Nephron (organoid): ENCODE data around the gene ABTB2.
A peak's percentile ranks its signal among the peaks of the same experiment; 100 is the strongest.
"Not testable (repeated sequence)": the region's sequence is repeated elsewhere in the genome, so short reads cannot be mapped to it uniquely, and the experiment has no call there.

Experiments used
- H3K27ac Mint-ChIP-seq, 3 experiments: 2 replicates each; pipeline ENCODE4 v1.8.0; 2020; ENCODE audit warnings: mixed read lengths in 3 of 3, mild to moderate bottlenecking in 2 of 3, moderate library complexity in 1 of 3
- H3K27me3 Mint-ChIP-seq: 2 replicates; pipeline ENCODE4 v1.8.0; 2021; ENCODE audit warnings: low read depth, mild to moderate bottlenecking, moderate library complexity, mixed read lengths
- H3K36me3 Mint-ChIP-seq: 2 replicates; pipeline ENCODE4 v1.8.0; 2020; ENCODE audit warnings: low read depth, mixed read lengths
- H3K4me1 Mint-ChIP-seq: 2 replicates; pipeline ENCODE4 v1.8.0; 2020; ENCODE audit warnings: mixed read lengths
- H3K4me3 Mint-ChIP-seq, 3 experiments: 2 replicates each; pipeline ENCODE4 v1.8.0; 2020; ENCODE audit warnings: mild to moderate bottlenecking in 3 of 3, mixed read lengths in 3 of 3, moderate library complexity in 2 of 3
- H3K9me3 Mint-ChIP-seq: 2 replicates; pipeline ENCODE4 v1.8.0; 2020; ENCODE audit warnings: mixed read lengths
- CTCF ChIP-seq, 3 experiments: fragments of 200-600 bp; sonication (generic); IDR thresholded peaks; one replicate each; pipeline ENCODE4 v1.5.0; 2021; ENCODE audit warnings: antibody characterized with exemption in 3 of 3; ENCODE audit not compliant: unreplicated experiment in 3 of 3

ABTB2 gene

DNA sequence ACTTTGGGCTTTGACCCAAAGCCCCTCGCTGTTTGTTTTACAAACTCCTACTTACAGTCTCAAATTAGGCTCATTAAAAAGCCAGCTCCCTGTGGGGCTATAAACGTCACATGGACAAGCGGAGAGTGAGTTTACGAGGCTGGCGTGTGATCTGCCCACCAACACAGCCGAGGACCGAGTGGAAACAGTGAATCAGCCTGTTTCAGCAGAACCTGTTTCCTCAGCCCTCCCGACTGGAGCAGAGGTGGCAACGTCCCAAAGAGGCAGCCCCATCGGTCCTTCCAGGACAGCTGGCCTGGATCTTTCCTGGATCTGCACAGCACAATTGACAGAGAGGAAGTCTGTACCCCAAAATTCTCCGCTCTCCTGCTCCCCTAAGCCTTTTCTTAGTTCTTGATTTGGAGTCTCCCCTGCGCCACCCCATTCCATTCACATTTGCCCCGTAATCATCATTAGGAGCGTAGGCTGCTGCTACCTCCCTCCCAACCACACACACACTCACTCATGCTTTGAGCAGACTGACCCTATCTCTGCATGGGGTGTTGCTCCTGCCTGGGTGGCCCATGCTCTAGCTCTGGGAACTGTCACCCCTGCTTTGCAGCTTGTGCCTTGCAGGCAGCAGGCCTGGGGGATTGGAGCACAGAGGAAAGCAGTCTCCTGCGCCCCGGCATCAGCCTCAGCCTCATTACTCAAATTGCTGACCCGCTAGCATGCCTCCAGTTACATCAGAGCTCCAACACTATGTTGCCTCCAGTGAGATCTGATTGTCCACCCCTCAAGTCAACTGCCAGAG, 134.6 kb downstream of the ABTB2 start:
- Mint-ChIP-seq H3K4me1 (peaks cover 25% of the 10 kb centered on the region), H3K4me3 (peak overlapping the region in 2 of 3 experiments; percentile 1 to 2), H3K9me3 (no peaks in the 10 kb centered on the region), H3K27ac (peak overlapping the region; percentile 31 to 77 (median 57)), H3K36me3 (no peaks in the 10 kb centered on the region), H3K27me3 (peaks cover 36% of the 10 kb centered on the region)
- TF ChIP-seq CTCF (IDR thresholded peaks at IDR 0.05; ENCODE audit: unreplicated experiment in 3 of 3) = no peak

DNA sequence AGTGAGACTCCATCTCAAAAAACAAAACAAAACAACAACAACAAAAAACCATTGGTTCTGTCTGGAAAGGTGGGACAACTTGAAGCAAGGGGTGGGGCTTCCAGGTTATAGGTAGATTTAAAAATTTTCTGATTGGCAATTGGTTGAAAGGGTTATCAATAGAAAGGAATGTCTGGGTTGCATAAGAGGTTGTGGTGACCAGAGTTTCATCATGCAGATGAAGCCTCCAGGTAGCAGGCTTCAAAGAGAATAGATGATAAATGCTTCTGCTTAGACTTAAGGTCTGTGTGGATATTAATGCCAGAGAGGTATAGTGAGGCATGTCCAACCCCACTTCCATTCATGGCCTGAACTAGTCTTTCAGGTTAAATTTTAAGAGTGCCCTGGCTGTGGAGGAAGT, 135.8 kb downstream of the ABTB2 start:
- H3K4me1 Mint-ChIP-seq = peaks cover 25% of the 10 kb centered on the region
- no peaks in the 10 kb centered on the region for H3K9me3 Mint-ChIP-seq
- H3K36me3 Mint-ChIP-seq = no peaks in the 10 kb centered on the region
- no peak overlapping the region for H3K27ac Mint-ChIP-seq
- H3K27me3 Mint-ChIP-seq = peaks cover 33% of the 10 kb centered on the region
- no peak for TF ChIP-seq CTCF (IDR thresholded peaks at IDR 0.05; ENCODE audit: unreplicated experiment in 3 of 3)
- no peak overlapping the region for H3K4me3 Mint-ChIP-seq

DNA sequence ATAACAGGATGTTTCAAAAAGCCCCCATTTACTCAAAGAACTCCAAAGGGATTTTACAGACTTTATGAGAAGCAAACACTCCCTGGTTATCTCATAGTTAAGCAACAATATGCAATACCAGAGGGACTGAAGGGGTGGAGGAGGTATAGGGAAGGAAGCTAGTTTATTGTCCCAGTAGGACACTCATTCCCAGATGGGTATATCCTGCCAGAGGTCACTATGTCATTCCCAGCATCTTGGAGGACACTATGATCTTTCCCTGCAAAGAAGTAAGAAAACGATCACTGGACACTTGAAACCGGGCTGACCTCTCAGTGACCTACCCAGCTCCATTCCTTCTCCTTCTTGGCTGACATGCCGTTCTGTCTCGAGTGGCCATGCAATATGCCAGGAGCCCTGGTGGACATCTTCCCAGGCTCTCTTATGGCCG, 137.9 kb downstream of the ABTB2 start:
- TF ChIP-seq CTCF (IDR thresholded peaks at IDR 0.05; ENCODE audit: unreplicated experiment in 3 of 3) = no peak
- H3K4me3 Mint-ChIP-seq = no peak overlapping the region
- H3K9me3 Mint-ChIP-seq = no peaks in the 10 kb centered on the region
- H3K36me3 Mint-ChIP-seq = no peaks in the 10 kb centered on the region
- H3K27me3 Mint-ChIP-seq = peaks cover 29% of the 10 kb centered on the region
- H3K27ac Mint-ChIP-seq = no peak overlapping the region
- H3K4me1 Mint-ChIP-seq = peaks cover 28% of the 10 kb centered on the region

DNA sequence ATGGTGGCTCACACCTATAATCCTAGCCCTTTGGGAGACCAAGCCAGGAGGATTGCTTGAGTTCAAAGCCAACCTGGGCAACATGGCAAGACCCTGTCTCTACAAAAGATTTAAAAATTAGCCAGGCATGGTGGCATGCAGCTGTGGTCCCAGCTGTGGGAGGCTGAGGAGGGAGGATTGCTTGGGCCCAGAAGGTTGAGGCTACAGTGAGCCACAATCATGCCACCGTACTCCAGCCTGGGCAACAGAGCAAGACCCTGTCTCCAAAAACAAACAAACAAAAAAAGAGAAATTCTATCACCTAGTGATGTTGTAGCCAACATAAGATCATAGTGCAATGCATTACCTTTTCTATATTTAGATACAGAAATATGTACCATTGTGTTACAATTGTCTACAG, 138.5 kb downstream of the ABTB2 start:
- no peak overlapping the region for H3K4me3 Mint-ChIP-seq
- TF ChIP-seq CTCF (IDR thresholded peaks at IDR 0.05; ENCODE audit: unreplicated experiment in 3 of 3) = no peak
- H3K4me1 Mint-ChIP-seq = peaks cover 26% of the 10 kb centered on the region
- no peaks in the 10 kb centered on the region for H3K36me3 Mint-ChIP-seq
- no peaks in the 10 kb centered on the region for H3K9me3 Mint-ChIP-seq
- H3K27ac Mint-ChIP-seq = no peak overlapping the region
- peaks cover 29% of the 10 kb centered on the region for H3K27me3 Mint-ChIP-seq

DNA sequence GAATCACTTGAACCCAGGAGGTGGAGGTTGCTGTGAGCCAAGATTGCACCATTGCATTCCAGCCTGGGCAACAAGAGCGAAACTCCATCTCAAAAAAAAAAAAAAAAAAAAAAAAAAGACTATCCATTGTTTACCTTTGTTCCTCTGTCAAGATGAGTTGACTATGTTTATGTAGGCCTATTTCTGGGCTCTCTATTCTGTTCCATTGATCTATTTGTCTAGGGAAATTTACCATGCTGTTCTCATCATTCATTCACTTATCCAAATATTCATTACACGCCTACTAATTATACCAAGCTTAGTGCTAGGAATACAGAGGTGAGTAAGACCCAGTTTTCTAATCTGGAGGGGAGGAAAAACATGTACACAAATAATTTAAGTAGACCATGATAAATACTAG, 139.1 kb downstream of the ABTB2 start:
- H3K27me3 Mint-ChIP-seq = peaks cover 30% of the 10 kb centered on the region
- not testable (repeated sequence) for H3K27ac Mint-ChIP-seq, H3K9me3 Mint-ChIP-seq, H3K36me3 Mint-ChIP-seq, H3K4me3 Mint-ChIP-seq
- peaks cover 29% of the 10 kb centered on the region for H3K4me1 Mint-ChIP-seq

DNA sequence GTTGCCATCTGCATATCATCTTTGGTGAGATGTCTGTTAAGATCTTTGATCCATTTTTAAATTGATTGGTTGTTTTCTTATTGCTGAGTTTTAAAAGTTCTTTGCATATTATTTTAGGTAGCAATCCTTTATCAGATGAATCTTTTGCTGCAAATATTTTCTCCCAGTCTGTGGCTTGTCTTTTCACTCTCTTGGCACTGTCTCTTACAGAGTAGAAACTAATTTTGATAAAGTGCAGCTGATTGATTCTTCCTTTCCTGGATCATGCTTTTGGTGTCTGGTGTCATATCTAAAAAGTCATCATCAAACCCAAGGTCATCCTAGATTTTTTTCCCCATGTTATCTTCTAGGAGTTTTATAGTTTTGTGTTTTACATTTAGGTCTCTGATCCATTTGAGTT, 139.7 kb downstream of the ABTB2 start:
- no peak overlapping the region for H3K4me3 Mint-ChIP-seq
- H3K4me1 Mint-ChIP-seq = peaks cover 23% of the 10 kb centered on the region
- no peak for TF ChIP-seq CTCF (IDR thresholded peaks at IDR 0.05; ENCODE audit: unreplicated experiment in 3 of 3)
- peaks cover 24% of the 10 kb centered on the region for H3K27me3 Mint-ChIP-seq
- H3K36me3 Mint-ChIP-seq = no peaks in the 10 kb centered on the region
- no peak overlapping the region for H3K27ac Mint-ChIP-seq
- no peaks in the 10 kb centered on the region for H3K9me3 Mint-ChIP-seq
